SK-N-MC (cell line): ENCODE data around the gene HEG1.

Experiments
- EZH2 ChIP-seq: fragments of 200-600 bp; sonication (generic); IDR thresholded peaks from one replicate; pipeline ENCODE4 v1.6.1; 2017; ENCODE audit warnings: antibody characterized with exemption
- FOXP2 ChIP-seq: optimal IDR thresholded peaks from 2 replicates; pipeline ENCODE3; 2011; ENCODE audit warnings: mild to moderate bottlenecking, moderate library complexity; ENCODE audit not compliant: insufficient read depth; ENCODE audit errors: extremely low read length, control extremely low read depth
- POLR2AphosphoS5 ChIP-seq: IDR thresholded peaks from 2 replicates; pipeline ENCODE4 v1.6.1; 2012; ENCODE audit warnings: mild to moderate bottlenecking, low read depth, low read length, borderline replicate concordance

DNA sequence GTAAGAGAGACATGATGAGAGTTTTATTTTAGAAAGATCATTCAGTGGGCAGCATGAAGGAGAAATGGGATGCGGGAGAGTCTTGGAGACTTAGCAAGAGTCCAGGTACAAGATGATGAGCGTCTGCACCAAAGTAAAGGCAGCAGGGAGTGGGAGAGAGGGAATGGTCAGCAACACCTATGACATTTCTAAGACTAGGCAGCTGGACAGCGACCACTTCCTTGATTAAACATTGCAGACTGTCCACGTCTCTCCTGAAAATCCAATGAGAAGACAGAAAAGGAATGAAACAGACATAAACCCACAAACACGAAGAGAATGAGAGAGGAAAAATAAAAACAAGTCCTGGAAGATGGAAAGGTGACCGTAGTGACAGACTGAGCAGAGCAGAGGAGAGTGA, 46.7 kb upstream of the HEG1 start:
- TF ChIP-seq EZH2 (no peak), POLR2AphosphoS5 (no peak), FOXP2 (no peak)
